Mammary epithelial cell (primary cell): ENCODE results near the gene BCO2.

Source experiments
- CTCF ChIP-seq, 2 donors: IDR thresholded peaks in 1 of 2; conservative IDR thresholded peaks in 1 of 2; 2 replicates each; pipeline ENCODE4 v1.5.1; 2011 to 2012; ENCODE audit warnings: inconsistent platforms in 2 of 2, low read length in 2 of 2, mild to moderate bottlenecking in 2 of 2, control low read depth in 1 of 2, low read depth in 1 of 2; ENCODE audit not compliant: insufficient read depth in 1 of 2; ENCODE audit errors: extremely low read depth in 1 of 2
- EZH2 ChIP-seq: IDR thresholded peaks from 2 replicates; pipeline ENCODE4 v1.6.1; 2012; ENCODE audit warnings: low read length, inconsistent platforms, borderline replicate concordance

DNA sequence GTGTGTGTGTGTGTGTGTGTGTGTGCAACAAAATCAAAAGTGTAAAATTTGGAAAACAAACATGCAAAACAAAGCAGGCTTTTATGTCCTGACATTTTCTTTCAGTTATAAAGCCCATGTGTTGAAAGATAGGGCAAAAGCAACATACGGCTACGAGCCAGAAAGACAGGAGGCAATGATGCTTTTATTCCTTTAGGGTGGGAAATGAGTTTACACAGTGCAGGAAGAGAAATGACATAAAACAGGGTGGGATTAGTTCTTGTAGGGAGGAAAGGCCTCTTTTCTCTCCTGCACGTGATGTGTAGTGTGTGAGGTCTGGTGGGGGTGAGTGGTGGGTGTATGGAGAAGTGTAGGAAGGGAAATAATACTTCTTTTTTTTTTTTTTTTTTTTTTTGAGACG, 40.8 kb upstream of the BCO2 start:
- TF ChIP-seq EZH2 (no peak), CTCF (conservative IDR thresholded peaks at IDR 0.05 in 1 of 2, IDR thresholded peaks at IDR 0.05 in 1 of 2; ENCODE audit: extremely low read depth in 1 of 2, insufficient read depth in 1 of 2, low read depth in 1 of 2, low read length in 2 of 2) (no peak)
